MCF 10A (cell line): ENCODE results near the gene SH2B3. TPM values are rescaled to one million over a fixed set of nuclear protein-coding genes. Genes with fewer than 3 reads are reported as not detected.

ENCODE experiments used
- BruUV-seq: library from RNA; stranded (reverse); fragments of 400-500 nt; replicated peaks from 2 replicates; lab custom pipeline; 2021; lab: Mats Ljungman, UMichigan
- CTCF ChIA-PET: fragments of 300-600 bp; sonication (Branson Sonifier 250); formaldehyde crosslinking; extraction: SDS; loops from one replicate; lab custom pipeline; 2021; ENCODE audit warnings: antibody characterized with exemption, inconsistent platforms; lab: Yijun Ruan, JAX
- POLR2A ChIA-PET: fragments of 300-600, 350-650 bp; sonication (Branson Sonifier 250); formaldehyde crosslinking; extraction: SDS; loops from one replicate; lab custom pipeline; 2020; ENCODE audit warnings: antibody characterized with exemption, inconsistent platforms; lab: Yijun Ruan, JAX
- DNase-seq: peaks from one replicate; pipeline ENCODE4 v3.0.0-alpha.2; 2018; ENCODE audit not compliant: unreplicated experiment
- H3K27ac Mint-ChIP-seq: one replicate; pipeline ENCODE4 v1.8.0; 2022; ENCODE audit warnings: mild to moderate bottlenecking, low read depth, mixed read lengths; ENCODE audit not compliant: unreplicated experiment
- H3K27me3 Mint-ChIP-seq: one replicate; pipeline ENCODE4 v1.8.0; 2022; ENCODE audit warnings: mixed read lengths; ENCODE audit not compliant: insufficient read depth, unreplicated experiment
- H3K36me3 Mint-ChIP-seq: one replicate; pipeline ENCODE4 v1.8.0; 2022; ENCODE audit warnings: mild to moderate bottlenecking, moderate library complexity, mixed read lengths; ENCODE audit not compliant: insufficient read depth, unreplicated experiment
- H3K4me1 Mint-ChIP-seq: one replicate; pipeline ENCODE4 v1.8.0; 2022; ENCODE audit warnings: mixed read lengths; ENCODE audit not compliant: insufficient read depth, unreplicated experiment
- H3K4me3 Mint-ChIP-seq: one replicate; pipeline ENCODE4 v1.8.0; 2022; ENCODE audit warnings: mild to moderate bottlenecking, moderate library complexity, mixed read lengths; ENCODE audit not compliant: unreplicated experiment
- H3K9me3 Mint-ChIP-seq: one replicate; pipeline ENCODE4 v1.8.0; 2022; ENCODE audit warnings: mixed read lengths; ENCODE audit not compliant: unreplicated experiment
- intact Hi-C: fragments of 100-400 bp; cut with micrococcal nuclease; formaldehyde crosslinking; loops from 2 replicates; pipeline ENCODE4 v1.14.1; 2022
- total RNA-seq: library from RNA; stranded (reverse); gene quantifications from 2 replicates; pipeline ENCODE4 v1.2.3, GENCODE V29; 2022
- TF ChIP-seq, protein P1 (sequence below): fragments of 200-600 bp; IDR thresholded peaks from one replicate; pipeline ENCODE4 v1.8.0; 2022; ENCODE audit warnings: antibody characterized with exemption, mild to moderate bottlenecking; ENCODE audit not compliant: unreplicated experiment

Gene SH2B3
- total RNA-seq, 1 experiment from 2014 or later: 5.1 TPM

DNA sequence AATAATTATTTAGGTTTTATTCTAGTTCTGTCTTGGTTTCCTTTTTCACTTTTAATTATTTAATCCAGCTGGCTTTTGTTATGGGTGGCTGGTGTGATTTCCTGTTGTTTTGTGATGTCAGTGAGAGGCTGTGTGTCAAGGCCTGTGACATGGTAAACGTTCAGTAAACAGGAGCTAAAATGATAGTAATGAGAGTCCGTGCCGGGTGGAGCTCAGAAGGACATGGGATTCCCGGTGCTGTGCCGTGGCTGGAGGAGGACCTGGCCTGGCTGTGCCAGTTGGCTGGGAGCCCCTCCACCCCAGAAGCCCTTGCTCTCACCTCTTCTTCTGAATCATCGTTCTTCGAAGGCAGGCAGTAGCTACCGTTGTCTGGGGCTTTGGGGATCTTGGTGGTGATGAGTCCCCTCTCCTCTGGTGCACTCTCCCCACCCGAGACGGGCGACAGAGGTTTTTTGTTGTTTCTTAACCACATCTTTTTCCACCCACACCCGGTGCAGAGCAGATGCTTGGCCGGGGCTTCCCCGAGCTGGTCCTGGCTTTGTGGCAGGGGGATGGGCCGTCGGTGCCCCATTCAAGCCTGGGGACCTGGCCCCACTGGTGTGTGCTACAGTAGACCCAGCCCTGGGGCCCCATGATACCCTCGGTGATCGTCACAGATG, 29.1 kb downstream of the SH2B3 start:
- H3K9me3 Mint-ChIP-seq: no peaks in the 10 kb centered on the region
- intact Hi-C loops: no loop called here
- H3K36me3 Mint-ChIP-seq: peaks cover 20% of the 10 kb centered on the region
- H3K4me1 Mint-ChIP-seq: peaks cover 48% of the 10 kb centered on the region
- H3K4me3 Mint-ChIP-seq: no peak overlapping the region
- ChIA-PET POLR2A (interaction anchor here (1.3 to 1.8 kb wide), 2 partner anchors 16 to 22 kb away, joined by 3 to 5 read pairs; no protein-coding TSS in a partner anchor), CTCF (interaction anchor here (0.6 to 1.5 kb wide), 4 partner anchors 13 to 702 kb away, joined by 3 to 7 read pairs (median 3); no protein-coding TSS in a partner anchor)
- TF ChIP-seq, protein P1, sequence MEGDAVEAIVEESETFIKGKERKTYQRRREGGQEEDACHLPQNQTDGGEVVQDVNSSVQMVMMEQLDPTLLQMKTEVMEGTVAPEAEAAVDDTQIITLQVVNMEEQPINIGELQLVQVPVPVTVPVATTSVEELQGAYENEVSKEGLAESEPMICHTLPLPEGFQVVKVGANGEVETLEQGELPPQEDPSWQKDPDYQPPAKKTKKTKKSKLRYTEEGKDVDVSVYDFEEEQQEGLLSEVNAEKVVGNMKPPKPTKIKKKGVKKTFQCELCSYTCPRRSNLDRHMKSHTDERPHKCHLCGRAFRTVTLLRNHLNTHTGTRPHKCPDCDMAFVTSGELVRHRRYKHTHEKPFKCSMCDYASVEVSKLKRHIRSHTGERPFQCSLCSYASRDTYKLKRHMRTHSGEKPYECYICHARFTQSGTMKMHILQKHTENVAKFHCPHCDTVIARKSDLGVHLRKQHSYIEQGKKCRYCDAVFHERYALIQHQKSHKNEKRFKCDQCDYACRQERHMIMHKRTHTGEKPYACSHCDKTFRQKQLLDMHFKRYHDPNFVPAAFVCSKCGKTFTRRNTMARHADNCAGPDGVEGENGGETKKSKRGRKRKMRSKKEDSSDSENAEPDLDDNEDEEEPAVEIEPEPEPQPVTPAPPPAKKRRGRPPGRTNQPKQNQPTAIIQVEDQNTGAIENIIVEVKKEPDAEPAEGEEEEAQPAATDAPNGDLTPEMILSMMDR: no peak
- H3K27ac Mint-ChIP-seq: peak overlapping the region; percentile 55
- no peaks in the 10 kb centered on the region for H3K27me3 Mint-ChIP-seq
- peak; percentile 59 for DNase-seq
- BruUV-seq: no TSS peak

GRCh38 chr12:111435661-111436201, 30.0 kb downstream of the SH2B3 start:
- CTCF ChIA-PET: interaction anchor here (0.7 to 1.5 kb wide), 3 partner anchors 14 to 703 kb away, joined by 3 to 7 read pairs (median 3); no protein-coding TSS in a partner anchor
- Mint-ChIP-seq H3K27ac (no peak overlapping the region), H3K4me3 (no peak overlapping the region), H3K9me3 (no peaks in the 10 kb centered on the region), H3K27me3 (no peaks in the 10 kb centered on the region), H3K36me3 (peaks cover 30% of the 10 kb centered on the region), H3K4me1 (peaks cover 52% of the 10 kb centered on the region)
- POLR2A ChIA-PET: interaction anchor here (1.8 kb wide), 1 partner anchor 16 kb away, joined by 5 read pairs; no protein-coding TSS in a partner anchor
- BruUV-seq: no TSS peak
- TF ChIP-seq, protein P1: no peak
- no peak for DNase-seq
- intact Hi-C loops: no loop called here

DNA sequence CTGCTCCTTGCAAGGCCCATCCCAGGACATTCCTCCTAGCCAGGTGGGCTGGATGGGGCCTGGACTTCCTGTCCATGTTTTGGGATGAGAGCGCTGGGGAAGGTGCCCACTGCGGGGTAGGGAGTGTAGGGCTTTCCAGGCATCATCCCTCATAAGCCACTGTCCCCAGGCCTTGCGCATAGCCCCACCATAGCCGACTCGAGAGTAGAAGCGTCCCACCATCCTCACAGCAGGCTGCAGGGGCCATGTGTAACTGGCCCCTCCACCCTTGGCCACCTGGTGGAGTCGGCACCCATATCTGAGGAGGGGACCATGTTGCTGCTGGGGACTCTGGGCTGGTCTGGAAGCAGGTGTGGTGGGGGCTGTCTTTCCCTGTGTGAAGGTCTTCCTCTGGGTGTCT, 30.5 kb downstream of the SH2B3 start:
- POLR2A ChIA-PET: no interaction called here
- H3K9me3 Mint-ChIP-seq: no peaks in the 10 kb centered on the region
- peaks cover 32% of the 10 kb centered on the region for H3K36me3 Mint-ChIP-seq
- H3K27me3 Mint-ChIP-seq: no peaks in the 10 kb centered on the region
- no peak overlapping the region for H3K27ac Mint-ChIP-seq
- CTCF ChIA-PET: no interaction called here
- intact Hi-C loops: no loop called here
- TF ChIP-seq, protein P1: no peak
- peaks cover 49% of the 10 kb centered on the region for H3K4me1 Mint-ChIP-seq
- DNase-seq: no peak
- BruUV-seq: no TSS peak
- no peak overlapping the region for H3K4me3 Mint-ChIP-seq

DNA sequence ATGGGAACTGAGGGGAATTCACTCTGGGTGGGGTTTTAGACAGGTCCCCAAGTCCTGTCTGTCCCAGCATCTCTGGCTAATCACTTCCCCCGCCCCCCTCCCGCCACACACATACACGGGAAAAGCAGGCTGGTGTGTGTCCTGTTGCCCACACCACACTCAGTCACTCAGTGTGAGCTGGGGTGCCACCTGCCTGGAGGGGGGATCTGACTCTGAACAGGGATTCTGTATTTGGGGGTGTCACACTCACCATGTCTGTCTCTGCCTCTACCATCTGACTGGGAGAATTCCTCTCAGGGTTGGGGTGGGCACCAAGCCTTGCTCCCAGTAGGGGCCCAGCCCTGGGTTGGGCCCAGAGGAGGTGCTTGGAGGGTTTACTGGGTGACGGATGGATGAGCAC, 31.1 kb downstream of the SH2B3 start:
- CTCF ChIA-PET: interaction anchor here (0.9 kb wide), 1 partner anchor 374 kb away, joined by 3 read pairs; no protein-coding TSS in a partner anchor
- H3K36me3 Mint-ChIP-seq: peaks cover 32% of the 10 kb centered on the region
- TF ChIP-seq, protein P1: no peak
- POLR2A ChIA-PET: no interaction called here
- intact Hi-C loops: no loop called here
- H3K9me3 Mint-ChIP-seq: no peaks in the 10 kb centered on the region
- H3K27me3 Mint-ChIP-seq: no peaks in the 10 kb centered on the region
- DNase-seq: no peak
- no peak overlapping the region for H3K27ac Mint-ChIP-seq
- peaks cover 43% of the 10 kb centered on the region for H3K4me1 Mint-ChIP-seq
- BruUV-seq: no TSS peak
- H3K4me3 Mint-ChIP-seq: no peak overlapping the region
